ENCODE results near the gene CFAP65. TPM values are rescaled to one million over a fixed set of nuclear protein-coding genes. Genes with fewer than 3 reads are reported as not detected.

The CFAP65 gene
- total and polyA plus RNA-seq, 2 of the 13 experiments (the other 11 are each of a cell fraction or from before 2014, with no cell fraction given) = 0.05 TPM; not detected in 1

DNA sequence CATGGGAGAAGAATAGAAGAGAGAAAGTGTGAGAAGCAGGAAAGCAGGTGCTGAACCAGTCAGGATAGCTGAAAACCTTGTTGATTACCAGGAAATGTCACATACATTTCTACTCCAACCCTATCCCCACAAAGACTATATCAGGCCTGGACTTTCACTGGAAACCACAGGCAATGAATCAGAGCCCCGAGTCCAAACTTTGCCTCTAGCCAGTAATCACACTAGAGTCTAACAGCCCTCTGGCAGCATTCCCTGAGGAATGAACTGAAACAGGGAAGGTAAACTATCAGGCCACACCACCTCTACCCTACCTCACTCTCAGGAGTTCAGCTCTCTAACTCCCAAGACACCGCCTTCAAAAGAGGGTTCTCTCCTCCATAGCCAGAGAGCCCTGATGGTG, 38.1 kb upstream of the CFAP65 start:
- TF ChIP-seq ZFP37 (CRISPR knock-in tag; IDR thresholded peaks at IDR 0.05; ENCODE audit: borderline replicate concordance) (no peak), NFYB (CRISPR knock-in tag; IDR thresholded peaks at IDR 0.05) (no peak), HMG20B (CRISPR knock-in tag; conservative IDR thresholded peaks at IDR 0.05) (no peak), ZSCAN29 (CRISPR knock-in tag; conservative IDR thresholded peaks at IDR 0.05) (no peak), GABPB1 (CRISPR knock-in tag; IDR thresholded peaks at IDR 0.05) (no peak), ZMAT5 (CRISPR knock-in tag; IDR thresholded peaks at IDR 0.05; ENCODE audit: borderline replicate concordance, low read depth) (no peak), ZNF879 (CRISPR knock-in tag; IDR thresholded peaks at IDR 0.05) (no peak), DR1 (CRISPR knock-in tag; IDR thresholded peaks at IDR 0.05) (no peak), TBX2 (CRISPR knock-in tag; IDR thresholded peaks at IDR 0.05; ENCODE audit: borderline replicate concordance) (no peak), SP4 (CRISPR knock-in tag; IDR thresholded peaks at IDR 0.05) (no peak), ARID2 (CRISPR knock-in tag; IDR thresholded peaks at IDR 0.05; ENCODE audit: borderline replicate concordance) (no peak), ZNF331 (CRISPR knock-in tag; IDR thresholded peaks at IDR 0.05) (no peak)
- TF ChIP-seq, protein P1, sequence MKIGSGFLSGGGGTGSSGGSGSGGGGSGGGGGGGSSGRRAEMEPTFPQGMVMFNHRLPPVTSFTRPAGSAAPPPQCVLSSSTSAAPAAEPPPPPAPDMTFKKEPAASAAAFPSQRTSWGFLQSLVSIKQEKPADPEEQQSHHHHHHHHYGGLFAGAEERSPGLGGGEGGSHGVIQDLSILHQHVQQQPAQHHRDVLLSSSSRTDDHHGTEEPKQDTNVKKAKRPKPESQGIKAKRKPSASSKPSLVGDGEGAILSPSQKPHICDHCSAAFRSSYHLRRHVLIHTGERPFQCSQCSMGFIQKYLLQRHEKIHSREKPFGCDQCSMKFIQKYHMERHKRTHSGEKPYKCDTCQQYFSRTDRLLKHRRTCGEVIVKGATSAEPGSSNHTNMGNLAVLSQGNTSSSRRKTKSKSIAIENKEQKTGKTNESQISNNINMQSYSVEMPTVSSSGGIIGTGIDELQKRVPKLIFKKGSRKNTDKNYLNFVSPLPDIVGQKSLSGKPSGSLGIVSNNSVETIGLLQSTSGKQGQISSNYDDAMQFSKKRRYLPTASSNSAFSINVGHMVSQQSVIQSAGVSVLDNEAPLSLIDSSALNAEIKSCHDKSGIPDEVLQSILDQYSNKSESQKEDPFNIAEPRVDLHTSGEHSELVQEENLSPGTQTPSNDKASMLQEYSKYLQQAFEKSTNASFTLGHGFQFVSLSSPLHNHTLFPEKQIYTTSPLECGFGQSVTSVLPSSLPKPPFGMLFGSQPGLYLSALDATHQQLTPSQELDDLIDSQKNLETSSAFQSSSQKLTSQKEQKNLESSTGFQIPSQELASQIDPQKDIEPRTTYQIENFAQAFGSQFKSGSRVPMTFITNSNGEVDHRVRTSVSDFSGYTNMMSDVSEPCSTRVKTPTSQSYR (CRISPR knock-in tag; IDR thresholded peaks at IDR 0.05; ENCODE audit: borderline replicate concordance) = no peak
- intact Hi-C loops (cut with micrococcal nuclease; ENCODE audit: unreplicated experiment) (no loop called here), in situ Hi-C loops (cut with HindIII; ENCODE audit: extremely low pct_ligation_motif_present, low pct_unique_long_range_greater_than_20kb) (no loop called here)
- Histone ChIP-seq H3K4me3 (replicated peaks in 1 of 3; ENCODE audit: insufficient read depth in 1 of 3, low read depth in 2 of 3, low read length in 3 of 3) (no peak overlapping the region), H3K9ac (ENCODE audit: insufficient read depth, low read depth, low read length) (no peak overlapping the region), H3K27ac (ENCODE audit: extremely low read length, insufficient read depth, low read length) (no peak overlapping the region), H3K36me3 (replicated peaks in 1 of 2; ENCODE audit: control insufficient read depth in 1 of 2, insufficient read depth in 2 of 2, low read length in 2 of 2) (peaks cover 15 to 23% of the 10 kb centered on the region in 2 experiments), H4K20me1 (ENCODE audit: insufficient read depth, low read length) (no peaks in the 10 kb centered on the region; the same call in 1 of the 2 replicates), H3K27me3 (ENCODE audit: control insufficient read depth in 1 of 2, insufficient read depth in 2 of 2, low read length in 2 of 2) (no peaks in the 10 kb centered on the region), H3K4me1 (ENCODE audit: insufficient read depth, low read length) (peaks cover 47% of the 10 kb centered on the region), H3K9me3 (ENCODE audit: low read length) (no peaks in the 10 kb centered on the region), H3K79me2 (ENCODE audit: insufficient read depth, low read length) (no peaks in the 10 kb centered on the region), H2AFZ (ENCODE audit: low read length) (no peak overlapping the region), H3K4me2 (ENCODE audit: low read depth, low read length) (no peak overlapping the region)
- BruUV-seq (replicated peaks) = no TSS peak
- POLR2A ChIA-PET = interaction anchor here (3.3 kb wide), 1 partner anchor 8 kb away, joined by 20 read pairs; no protein-coding TSS in a partner anchor
- FAIRE-seq (no peak), DNase-seq (ENCODE audit: low spot score) (no peak), ATAC-seq (no peak)
- WGBS (ENCODE audit: low lambda C conversion rate) = 93% methylated on average over 2 of the region's 2 CpGs
- CTCF ChIA-PET (ENCODE audit: low intra/inter-chr PET ratio, low total read pairs) = no interaction called here

All from HepG2 (cell line).